HG03457 (cell line): ENCODE data around the gene PRSS21.

Experiments
- ATAC-seq: cut with Tn5 transposase; IDR thresholded peaks from one replicate; pipeline ENCODE4 v1.9.1; 2021; ENCODE audit warnings: moderate number of reproducible peaks; ENCODE audit not compliant: unreplicated experiment

The PRSS21 gene

DNA sequence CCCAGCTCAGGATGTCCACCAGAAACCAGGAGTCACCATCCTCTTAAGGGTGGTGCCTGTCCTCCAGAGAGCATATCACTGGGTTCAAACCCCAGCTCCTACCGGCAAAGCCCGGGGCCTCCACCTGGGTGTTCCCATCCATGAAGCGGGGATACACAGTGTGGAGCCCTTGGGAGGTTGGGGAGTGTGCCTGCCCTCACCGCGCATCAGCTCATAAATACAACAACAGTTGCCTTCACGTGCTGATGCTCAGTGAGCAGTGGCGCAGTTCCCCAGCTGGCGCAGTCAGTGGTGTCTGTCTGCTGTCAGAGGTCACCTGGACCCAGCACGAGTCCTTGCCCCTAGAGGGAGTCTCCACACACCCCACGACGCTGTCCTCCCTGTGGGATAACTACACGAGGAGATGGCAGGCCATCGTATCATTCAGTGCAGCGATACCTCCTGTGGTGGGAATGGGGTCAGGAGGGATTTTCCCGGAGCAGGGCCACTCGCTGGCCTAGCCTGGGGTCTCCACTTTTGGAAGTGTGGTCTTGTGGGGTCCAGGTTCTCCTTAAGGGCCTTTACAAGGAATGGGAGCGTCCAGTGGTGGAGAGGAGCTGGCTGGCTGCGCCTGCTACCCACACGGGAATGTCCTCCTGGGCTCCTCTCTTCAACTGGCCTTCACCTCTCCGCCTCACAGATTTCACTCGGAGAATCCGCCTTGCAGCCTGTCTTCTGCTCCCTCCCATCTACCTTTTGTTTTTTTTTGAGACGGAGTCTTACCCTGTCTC is 37.7 kb upstream of the PRSS21 start:
- ATAC-seq, result no peak

DNA sequence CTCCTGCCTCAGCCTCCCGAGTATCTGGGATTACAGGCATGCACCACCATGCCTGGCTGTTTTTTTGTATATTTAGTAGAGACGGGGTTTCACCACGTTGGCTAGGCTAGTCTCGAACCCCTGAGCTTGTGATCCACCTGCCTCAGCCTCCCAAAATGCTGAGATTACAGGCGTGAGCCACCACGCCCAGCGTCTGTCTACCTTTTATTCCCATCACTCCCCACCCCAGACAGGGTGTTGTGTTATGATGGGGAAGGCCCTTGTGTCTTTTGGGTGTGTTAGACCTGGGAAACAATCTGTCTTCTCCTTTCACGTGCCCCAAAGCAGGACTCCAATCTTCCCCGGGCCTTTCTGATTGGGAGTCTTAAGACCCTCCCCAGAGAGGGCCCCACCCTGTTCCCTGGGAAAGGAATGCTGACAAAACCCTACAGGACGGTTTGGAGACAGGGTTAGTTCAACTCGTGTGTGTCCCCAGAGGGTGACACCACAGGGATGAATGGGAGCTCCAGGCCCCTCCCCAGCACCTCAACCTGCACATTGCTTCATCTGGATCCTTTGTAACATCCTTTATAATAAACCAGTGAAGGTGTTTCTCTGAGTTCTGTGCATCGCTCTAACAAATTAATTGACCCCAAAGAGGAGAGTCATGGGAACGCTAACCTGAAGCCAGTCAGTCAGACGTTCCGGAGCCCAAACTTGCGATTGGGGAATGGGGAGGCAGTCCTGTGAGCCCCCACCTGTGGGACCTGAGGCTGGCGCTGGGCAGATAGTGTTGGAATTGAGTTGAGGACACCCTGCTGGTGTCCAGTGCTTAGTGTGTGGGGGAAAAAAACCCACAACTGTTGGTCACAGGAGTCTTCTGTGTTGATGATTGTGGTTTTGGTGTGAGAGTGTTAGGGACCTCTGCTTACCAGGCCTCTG is 36.8 kb upstream of the PRSS21 start:
- no peak for ATAC-seq

DNA sequence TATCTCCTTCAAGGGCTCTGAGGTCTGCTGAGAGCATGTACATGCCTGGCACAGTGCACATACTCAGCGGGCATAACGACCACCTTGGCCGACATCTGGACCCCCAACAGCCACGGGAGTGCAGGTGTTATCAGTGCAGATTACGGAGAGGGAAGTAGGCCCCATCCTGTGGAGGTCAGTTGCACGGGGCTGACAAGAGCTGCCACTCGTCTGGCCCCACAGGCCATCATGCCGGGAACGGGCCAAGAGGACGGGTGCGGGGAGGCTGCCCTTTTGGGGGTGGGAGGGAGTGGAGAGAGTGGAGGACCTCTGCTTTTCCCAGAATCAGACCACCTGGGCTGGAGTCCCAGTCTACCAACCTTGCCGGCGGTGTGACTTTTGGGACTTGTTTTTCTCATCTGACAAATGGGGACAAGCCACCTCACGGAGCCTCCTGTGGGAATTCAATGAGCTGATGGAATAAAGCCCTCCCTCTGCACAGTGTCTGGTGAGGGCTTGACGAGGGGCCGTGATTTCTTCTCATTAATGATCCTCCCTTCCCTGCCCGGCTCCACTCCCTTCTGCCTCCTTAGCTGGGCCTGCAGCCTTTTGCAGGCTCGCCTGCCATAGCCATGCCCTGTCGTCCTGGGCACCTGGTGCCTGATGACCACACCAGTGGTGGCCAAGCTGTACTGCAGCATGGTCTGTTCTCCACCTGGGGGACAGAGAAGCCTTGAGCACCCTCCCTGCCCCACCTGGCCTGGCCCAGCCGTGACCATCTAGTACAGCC is 34.3 kb upstream of the PRSS21 start:
- no peak for ATAC-seq

DNA sequence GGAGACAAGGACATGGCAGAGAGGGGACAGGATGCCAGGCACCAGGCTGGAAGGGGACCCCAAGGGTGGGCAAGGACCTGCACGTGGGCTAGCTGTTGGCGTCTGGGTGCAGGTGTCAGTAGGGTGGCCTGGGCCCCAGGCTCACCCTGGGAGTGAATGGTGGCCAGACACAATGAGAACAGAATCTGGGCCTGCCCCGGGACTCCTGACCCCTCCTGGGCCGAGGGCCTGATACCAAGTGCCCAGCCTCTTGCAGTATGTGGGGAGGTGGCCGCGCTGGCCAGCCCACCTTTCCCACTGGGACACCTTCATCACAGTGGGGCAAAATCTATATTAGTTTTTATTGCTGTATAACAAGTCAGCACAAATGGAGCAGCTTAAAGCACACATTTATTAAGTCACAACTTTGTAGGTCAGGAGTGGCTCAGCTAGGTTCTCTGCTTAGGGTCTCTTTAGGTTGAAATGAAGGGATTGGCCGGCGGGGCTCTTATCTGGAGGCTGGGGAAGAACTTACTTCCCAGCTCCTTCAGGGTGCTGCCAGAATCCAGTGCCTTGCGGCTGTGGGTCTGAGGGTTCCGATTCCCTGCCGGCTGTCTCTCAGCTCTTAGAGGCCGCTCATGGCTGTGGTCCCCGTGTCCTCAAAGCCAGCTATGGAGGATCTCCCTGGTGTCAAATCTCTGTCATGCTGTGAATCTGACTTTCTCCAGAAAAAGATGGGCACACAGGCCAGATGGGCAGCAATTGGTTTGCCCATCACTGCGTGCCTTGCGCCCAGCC is 33.3 kb upstream of the PRSS21 start:
- ATAC-seq, result no peak

DNA sequence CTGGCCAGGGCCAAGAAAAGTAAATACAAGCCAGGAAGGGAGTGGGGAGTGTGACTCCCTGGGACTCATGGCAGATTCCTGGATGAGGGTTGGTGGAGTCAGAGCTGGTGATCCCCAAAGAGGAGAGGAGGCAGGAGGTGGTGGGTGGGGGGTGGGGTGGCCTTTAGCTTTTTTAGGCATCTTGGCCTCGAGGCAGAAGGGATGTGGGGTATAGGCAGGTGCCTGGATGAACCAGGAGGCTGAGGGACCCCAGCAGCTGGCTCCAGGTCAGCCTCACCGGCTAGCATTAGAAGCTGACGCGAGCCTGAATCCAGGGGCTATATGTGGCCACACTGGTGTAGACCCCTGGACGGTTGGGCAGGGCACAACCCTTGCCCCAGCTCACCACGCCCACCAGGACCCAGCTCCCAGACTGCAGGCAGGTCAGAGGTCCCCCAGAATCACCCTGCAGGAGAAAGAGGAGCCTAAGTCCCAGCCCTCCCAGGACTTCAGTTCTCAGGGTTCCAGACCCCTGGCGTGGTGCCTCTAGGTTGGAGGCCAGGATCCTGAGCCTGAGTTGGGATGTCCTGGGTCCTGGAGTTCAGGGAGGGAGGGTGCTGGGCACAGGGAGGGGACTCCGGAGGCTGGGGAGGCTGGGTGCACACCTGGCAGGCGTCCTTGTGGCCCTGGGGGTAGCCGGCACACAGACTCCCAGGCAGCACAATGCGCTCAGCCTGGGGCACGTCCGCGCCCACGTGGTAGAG is 32.5 kb upstream of the PRSS21 start:
- ATAC-seq, result no peak

DNA sequence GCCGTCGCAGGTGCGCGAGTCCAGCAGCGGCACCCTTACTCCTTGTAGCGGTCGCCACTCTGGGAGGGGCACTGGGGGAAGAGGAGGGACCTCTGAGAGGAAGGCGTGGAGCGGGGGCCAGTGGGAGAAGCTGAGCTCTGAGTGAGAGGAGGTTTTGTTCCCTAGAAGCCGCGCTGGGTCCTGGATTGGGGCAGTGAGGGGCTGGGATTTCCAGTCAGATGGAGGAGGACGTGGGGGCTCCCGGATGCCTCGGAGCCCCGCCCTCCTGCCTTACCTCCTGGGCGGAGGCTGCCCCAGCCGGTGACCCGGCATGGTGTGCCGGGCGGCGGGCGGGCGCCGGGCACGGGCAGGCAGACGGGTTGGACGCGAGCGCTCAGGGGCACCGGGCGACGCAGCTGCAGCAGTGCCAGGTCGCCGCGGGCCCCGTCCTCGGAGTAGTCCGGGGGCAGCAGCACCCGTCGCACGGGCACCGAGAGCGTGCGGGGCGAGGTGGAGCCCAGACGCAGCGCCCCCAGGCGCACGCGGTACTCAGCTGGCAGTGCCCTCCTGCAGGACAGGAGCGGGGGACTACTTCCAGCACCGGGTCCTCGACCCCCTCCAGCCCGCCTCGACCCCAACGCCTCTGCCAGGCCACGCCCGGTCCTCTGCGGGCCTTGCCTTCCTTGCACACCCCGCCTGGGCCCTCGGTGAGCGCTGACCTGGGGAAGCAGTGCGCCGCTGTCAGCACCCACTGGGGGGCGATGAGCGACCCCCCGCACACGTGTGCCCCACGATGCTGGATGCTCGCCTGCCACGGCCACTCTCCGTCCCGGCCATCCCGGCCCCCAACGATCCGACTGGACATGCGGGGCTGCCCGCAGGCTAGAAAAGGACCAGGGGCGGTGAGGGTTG is 31.7 kb upstream of the PRSS21 start:
- no peak for ATAC-seq

DNA sequence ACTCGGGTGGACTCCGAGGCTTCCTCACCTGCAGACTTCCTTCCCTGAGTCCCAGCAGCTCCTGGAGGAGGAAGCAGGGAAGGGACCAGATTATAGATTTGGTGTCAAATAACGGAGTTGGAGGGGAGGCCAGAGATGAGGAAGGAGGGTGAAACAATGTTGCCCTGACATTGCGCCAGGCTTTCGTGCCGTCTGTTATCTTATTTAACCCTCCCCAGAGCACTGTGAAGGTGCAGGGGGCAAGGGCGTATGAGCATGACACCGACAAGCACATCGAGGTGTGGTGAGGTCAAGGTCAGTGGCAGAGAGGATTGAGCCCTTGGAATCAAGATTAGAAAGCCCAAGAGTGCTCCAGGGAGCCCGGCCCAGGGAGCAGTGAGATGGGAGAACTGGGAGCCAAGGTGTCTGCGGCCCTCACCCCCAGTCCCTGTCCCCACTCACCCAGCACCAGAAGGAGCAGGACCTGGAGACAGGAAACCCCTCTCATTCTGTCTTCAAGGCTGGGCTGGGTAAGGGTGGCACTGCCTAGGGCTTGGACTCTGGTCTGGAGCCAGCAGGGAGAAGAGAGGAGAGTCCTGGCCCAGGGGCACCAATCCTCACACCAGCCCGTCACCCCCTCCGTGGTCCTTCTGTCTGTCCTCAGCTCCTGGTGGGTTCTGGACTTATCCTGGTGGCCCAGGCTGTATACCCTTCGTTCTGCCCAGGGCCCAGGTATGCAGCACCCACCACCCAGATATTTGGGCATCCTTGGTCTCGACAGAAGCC is 30.8 kb upstream of the PRSS21 start:
- ATAC-seq, result no peak

DNA sequence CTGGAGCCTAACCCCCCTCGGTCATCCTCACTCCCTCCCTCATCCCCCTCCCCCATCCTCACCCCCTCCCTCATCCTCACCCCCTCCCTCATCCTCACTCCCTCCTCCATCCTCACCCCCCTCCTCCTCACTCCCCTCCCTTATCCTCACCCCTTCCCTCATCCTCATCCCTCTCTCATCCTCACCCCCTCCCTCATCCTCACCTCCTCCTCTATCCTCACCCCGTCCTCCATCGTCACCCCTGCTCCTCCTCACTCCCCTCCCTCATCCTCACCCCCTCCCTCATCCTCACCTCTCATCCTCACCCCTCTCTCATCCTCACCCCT is 30.2 kb upstream of the PRSS21 start:
- no peak for ATAC-seq

DNA sequence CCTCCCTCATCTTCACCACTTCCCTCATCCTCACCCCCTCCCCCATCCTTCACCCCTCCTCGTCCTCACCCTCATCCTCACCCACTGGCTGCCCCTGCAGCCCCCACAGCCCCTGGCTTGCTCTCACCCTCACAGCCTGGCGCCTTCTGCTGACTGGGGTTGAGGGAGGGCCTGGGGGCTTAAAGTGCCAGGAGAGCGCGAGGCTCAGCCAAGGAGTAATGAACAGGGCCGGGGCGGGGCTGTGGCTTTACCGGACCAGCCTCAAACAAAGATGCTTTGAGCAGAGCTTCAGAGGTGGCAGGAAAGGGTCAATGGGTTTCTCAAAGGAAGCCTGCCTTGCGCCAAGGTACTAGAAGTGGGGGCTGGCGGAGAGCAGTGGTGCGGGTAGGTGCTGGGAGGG is 29.6 kb upstream of the PRSS21 start, which contains the start of gene PRSS33:
Gene PRSS33 (minus strand): TSS at position 155 of the 400 bp plus-strand sequence. CDS start 1,013 bp downstream, outside the sequence.
- ATAC-seq, result no peak

DNA sequence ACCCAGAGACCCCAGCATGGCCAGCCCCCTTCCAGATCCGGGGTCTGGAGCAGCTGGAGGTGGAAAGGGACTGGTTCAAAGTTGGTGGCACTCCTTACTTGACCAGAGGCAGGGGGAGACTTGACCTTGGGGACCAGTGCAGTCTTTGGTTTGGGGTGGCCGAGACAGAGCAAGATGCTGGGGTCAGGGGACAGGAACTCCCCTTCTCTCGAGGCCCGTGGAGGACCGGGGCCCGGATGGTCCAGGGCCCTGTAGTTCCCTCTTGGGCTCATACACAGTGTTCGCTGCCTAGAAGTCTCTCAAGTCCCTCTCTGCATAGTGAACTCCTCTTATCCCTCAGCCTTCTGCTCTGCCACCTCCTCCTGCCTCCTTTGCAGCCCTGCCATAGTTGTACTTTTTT is 29.1 kb upstream of the PRSS21 start:
- no peak for ATAC-seq

DNA sequence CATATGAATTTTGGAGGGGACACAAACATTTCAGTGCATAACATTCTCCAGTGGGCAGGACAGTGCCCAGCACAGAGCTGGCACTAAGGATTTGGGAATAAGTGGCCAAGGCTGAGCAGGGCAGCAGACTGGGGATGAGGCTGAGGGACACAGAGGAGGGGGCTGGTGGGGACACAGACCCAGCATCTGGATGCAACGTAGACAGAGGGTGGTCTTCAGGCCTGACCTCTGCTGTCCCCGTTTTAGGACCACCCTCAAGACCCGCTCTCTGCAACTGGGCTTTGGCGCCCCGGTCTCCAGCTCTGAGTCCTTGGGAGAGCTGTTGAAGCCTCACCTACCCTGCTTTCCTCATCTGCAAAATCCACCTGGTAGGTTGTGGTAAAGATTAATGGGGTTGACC is 26.4 kb upstream of the PRSS21 start:
- ATAC-seq, result no peak

DNA sequence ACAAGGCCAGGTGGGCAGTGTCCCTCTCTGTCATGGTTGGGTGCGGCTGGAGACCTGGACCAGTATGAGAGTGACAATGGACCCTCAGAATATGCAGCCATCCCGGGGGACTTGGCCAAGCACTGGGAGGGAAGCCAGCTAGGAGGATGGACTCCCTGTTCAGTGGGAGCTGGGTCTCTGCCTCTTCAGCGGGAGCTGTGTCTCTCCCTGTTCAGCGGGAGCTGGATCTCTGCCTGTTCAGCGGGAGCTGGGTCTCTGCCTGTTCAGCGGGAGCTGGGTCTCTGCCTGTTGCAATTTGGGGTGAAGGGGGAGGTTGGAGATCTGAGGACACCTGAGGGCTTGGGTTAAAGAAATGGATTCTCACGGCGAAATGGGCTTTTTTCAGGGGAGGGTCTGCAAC is 25.9 kb upstream of the PRSS21 start:
- ATAC-seq, result no peak

DNA sequence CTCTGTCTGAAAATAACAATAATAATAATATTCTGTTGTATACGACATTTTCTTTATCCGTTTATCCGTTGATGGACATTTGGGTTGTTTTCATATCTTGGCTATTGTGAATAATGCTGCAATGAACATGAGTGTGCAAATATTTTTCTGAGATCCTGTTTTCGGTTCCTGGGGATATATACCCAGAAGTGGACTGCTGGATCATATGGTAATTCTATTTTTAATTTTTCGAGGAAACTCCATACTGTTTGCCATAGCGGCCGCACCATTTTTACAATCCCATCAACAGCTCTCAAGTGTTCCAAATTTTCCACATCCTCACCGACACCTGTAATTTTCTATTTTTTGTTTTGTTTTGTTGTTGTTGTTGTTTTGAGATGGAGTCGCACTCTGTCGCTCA is 24.1 kb upstream of the PRSS21 start:
- no peak for ATAC-seq

DNA sequence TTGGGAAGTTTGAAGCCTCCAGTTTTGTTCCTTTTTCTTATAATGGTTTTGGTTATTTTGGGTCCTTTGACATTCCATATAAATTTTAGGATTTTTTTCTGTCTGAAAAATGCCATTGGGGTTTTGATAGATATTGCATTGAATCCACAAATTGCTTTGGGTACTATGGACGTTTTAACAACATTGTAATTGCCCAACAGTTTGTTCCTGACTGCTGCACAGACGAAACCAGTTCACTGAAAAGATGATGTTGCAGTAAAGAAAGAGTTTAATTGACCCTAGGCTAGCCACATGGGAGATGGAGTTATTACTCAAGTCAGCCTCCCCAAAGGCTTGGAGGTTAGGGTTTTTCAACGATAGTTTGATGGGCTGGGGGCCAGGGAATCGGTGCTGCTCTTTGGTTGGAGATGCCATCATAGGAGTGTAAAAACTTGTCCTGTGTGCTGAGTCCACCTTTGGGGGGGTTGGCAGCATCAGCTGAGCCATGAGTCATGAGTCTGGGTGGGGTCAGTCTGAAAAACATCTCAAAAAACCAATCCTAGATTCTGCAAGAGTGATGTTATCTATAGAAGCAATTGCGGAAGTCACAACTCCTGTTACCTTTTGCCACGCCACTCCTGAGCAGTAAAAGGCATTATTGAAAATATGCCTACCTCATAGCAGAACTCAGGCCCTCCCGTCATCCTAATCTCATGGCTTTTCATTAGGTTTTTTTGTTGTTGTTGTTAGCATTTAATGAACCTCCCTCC is 21.5 kb upstream of the PRSS21 start:
- no peak for ATAC-seq

DNA sequence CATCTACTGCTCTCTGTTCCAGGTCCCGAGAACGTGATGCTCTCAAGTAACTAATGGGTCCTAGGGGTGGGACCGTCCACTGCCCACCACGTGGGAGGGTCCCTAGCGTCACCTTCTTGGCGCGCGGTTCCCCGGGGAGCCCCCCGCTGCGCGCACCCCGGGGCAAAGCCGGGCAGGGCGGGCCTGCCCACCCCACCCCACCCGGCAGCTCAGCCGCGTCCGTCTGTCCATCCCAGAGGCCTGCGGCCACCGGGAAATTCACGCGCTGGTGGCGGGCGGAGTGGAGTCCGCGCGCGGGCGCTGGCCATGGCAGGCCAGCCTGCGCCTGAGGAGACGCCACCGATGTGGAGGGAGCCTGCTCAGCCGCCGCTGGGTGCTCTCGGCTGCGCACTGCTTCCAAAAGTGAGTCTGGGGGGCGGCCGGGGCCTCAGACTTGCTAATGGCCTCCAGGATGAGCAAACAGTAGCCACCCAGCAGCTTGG is 18.3 kb upstream of the PRSS21 start:
- no peak for ATAC-seq

DNA sequence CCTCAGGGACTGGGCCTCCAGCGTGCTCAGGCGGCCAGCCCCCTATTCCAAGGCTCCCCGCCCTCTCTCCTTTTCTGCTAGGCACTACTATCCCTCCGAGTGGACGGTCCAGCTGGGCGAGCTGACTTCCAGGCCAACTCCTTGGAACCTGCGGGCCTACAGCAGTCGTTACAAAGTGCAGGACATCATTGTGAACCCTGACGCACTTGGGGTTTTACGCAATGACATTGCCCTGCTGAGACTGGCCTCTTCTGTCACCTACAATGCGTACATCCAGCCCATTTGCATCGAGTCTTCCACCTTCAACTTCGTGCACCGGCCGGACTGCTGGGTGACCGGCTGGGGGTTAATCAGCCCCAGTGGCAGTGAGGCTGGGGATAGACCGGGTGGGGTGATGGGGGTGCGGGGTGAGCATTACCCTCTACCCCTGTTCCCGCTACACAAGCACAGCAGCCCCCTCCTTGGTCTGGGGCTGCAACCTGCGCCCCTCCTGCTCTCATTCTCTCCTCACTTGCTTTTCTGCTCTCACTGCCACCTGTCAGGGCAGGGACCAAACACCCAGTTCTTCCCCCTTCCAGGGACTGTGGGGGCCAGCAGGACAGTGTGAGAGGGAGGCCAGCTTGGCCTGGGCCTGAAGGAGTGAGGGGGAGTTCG is 17.7 kb upstream of the PRSS21 start:
- no peak for ATAC-seq

DNA sequence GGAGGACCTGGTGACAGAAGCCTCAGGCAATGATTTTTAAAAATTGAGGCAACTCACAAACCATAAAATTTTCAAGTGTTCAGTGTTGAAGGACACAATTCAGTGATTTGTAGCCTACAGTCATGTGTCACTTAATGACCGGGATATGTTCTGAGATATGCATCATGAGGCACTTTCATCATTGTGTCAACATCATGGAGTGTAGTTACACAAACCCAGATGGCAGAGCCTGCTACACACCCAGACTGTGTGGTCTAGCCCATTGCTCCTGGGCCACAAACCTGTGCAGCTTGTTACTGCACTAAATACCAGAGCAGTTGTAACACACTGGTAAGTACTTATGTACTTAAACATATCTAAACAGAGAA is 17.2 kb upstream of the PRSS21 start:
- no peak for ATAC-seq
